GM12878 (cell line): ENCODE results near the gene ACOX1.

Source experiments
- POLR2AphosphoS5 ChIP-seq: IDR thresholded peaks from 2 replicates; pipeline ENCODE4 v1.6.1; 2011; ENCODE audit warnings: mild to moderate bottlenecking, low read length, inconsistent platforms
- TCF7 ChIP-seq: IDR thresholded peaks from 2 replicates; pipeline ENCODE4 v1.6.1; 2014; ENCODE audit warnings: antibody characterized with exemption, borderline replicate concordance
- TF ChIP-seq, protein P1 (sequence below), 3 experiments: IDR thresholded peaks in 2 of 3; conservative IDR thresholded peaks in 1 of 3; 2 replicates each; pipeline ENCODE4 v1.5.1; 2011; ENCODE audit warnings: low read depth in 3 of 3, low read length in 3 of 3, mild to moderate bottlenecking in 3 of 3, control low read depth in 2 of 3, moderate library complexity in 2 of 3, inconsistent platforms in 1 of 3, mixed read lengths in 1 of 3; ENCODE audit not compliant: control insufficient read depth in 2 of 3, insufficient read depth in 1 of 3; ENCODE audit errors: extremely low read depth in 1 of 3
- TF ChIP-seq, protein P2 (sequence below): IDR thresholded peaks from 2 replicates; pipeline ENCODE4 v1.6.1; 2012; ENCODE audit warnings: mild to moderate bottlenecking, low read depth, low read length
- TF ChIP-seq, protein P3 (sequence below): IDR thresholded peaks from 2 replicates; pipeline ENCODE4 v1.6.1; 2012; ENCODE audit warnings: low read depth, low read length, improper control_type of control experiment

DNA sequence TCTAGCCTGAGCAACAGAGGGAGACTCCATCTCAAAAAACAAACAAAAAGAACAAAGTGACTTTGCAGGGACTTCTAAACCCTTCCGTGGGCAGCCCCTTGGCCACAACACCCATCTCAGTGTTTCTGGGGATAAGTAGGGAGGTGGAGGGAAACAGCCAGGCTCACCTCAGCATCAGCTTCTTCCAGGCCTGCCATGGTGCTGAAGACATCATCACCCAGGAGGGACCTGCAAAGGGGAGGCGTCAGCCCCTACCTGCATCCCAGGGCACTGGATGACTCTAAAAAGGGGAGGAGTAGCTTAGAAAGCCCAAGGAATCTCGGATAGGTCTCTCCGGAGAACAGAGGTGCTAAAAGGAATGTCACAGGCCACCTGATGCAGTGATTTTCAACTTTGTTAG lies 47.9 kb downstream of the ACOX1 start:
- TF ChIP-seq, protein P1, sequence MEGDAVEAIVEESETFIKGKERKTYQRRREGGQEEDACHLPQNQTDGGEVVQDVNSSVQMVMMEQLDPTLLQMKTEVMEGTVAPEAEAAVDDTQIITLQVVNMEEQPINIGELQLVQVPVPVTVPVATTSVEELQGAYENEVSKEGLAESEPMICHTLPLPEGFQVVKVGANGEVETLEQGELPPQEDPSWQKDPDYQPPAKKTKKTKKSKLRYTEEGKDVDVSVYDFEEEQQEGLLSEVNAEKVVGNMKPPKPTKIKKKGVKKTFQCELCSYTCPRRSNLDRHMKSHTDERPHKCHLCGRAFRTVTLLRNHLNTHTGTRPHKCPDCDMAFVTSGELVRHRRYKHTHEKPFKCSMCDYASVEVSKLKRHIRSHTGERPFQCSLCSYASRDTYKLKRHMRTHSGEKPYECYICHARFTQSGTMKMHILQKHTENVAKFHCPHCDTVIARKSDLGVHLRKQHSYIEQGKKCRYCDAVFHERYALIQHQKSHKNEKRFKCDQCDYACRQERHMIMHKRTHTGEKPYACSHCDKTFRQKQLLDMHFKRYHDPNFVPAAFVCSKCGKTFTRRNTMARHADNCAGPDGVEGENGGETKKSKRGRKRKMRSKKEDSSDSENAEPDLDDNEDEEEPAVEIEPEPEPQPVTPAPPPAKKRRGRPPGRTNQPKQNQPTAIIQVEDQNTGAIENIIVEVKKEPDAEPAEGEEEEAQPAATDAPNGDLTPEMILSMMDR (IDR thresholded peaks at IDR 0.05 in 2 of 3, conservative IDR thresholded peaks at IDR 0.05 in 1 of 3; ENCODE audit: control insufficient read depth in 2 of 3, extremely low read depth in 1 of 3, insufficient read depth in 1 of 3, low read depth in 3 of 3, low read length in 3 of 3): no peak
- TF ChIP-seq, protein P2, sequence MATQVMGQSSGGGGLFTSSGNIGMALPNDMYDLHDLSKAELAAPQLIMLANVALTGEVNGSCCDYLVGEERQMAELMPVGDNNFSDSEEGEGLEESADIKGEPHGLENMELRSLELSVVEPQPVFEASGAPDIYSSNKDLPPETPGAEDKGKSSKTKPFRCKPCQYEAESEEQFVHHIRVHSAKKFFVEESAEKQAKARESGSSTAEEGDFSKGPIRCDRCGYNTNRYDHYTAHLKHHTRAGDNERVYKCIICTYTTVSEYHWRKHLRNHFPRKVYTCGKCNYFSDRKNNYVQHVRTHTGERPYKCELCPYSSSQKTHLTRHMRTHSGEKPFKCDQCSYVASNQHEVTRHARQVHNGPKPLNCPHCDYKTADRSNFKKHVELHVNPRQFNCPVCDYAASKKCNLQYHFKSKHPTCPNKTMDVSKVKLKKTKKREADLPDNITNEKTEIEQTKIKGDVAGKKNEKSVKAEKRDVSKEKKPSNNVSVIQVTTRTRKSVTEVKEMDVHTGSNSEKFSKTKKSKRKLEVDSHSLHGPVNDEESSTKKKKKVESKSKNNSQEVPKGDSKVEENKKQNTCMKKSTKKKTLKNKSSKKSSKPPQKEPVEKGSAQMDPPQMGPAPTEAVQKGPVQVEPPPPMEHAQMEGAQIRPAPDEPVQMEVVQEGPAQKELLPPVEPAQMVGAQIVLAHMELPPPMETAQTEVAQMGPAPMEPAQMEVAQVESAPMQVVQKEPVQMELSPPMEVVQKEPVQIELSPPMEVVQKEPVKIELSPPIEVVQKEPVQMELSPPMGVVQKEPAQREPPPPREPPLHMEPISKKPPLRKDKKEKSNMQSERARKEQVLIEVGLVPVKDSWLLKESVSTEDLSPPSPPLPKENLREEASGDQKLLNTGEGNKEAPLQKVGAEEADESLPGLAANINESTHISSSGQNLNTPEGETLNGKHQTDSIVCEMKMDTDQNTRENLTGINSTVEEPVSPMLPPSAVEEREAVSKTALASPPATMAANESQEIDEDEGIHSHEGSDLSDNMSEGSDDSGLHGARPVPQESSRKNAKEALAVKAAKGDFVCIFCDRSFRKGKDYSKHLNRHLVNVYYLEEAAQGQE: no peak
- TF ChIP-seq TCF7 (no peak), POLR2AphosphoS5 (no peak)
- TF ChIP-seq, protein P3, sequence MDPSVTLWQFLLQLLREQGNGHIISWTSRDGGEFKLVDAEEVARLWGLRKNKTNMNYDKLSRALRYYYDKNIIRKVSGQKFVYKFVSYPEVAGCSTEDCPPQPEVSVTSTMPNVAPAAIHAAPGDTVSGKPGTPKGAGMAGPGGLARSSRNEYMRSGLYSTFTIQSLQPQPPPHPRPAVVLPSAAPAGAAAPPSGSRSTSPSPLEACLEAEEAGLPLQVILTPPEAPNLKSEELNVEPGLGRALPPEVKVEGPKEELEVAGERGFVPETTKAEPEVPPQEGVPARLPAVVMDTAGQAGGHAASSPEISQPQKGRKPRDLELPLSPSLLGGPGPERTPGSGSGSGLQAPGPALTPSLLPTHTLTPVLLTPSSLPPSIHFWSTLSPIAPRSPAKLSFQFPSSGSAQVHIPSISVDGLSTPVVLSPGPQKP: no peak
